ENCODE results near the gene RITA1.

GRCh38 chr12:113196990-113197389, 11.5 kb downstream of the RITA1 start:
- no peak; the same call in 1 of the 2 replicates for TF ChIP-seq POLR2A (IDR thresholded peaks at IDR 0.05; ENCODE audit: low read depth, low read length)
- TF ChIP-seq MAFK (IDR thresholded peaks at IDR 0.05; ENCODE audit: low read depth, low read length): no peak
- peak; percentile 77 for TF ChIP-seq CTCF (conservative IDR thresholded peaks at IDR 0.05; ENCODE audit: low read depth, low read length)
- TF ChIP-seq ELK1 (IDR thresholded peaks at IDR 0.05; ENCODE audit: borderline replicate concordance, low read depth, low read length): no peak
- TF ChIP-seq RAD21 (IDR thresholded peaks at IDR 0.05; ENCODE audit: low read length): peak; percentile 87
- TF ChIP-seq FOS (IDR thresholded peaks at IDR 0.05; ENCODE audit: low read depth, low read length): no peak
- no peak for TF ChIP-seq MXI1 (IDR thresholded peaks at IDR 0.05; ENCODE audit: borderline replicate concordance, low read depth, low read length)
- TF ChIP-seq SMC3 (IDR thresholded peaks at IDR 0.05; ENCODE audit: low read depth, low read length): peak; percentile 71
- no peak for TF ChIP-seq CHD1 (IDR thresholded peaks at IDR 0.05; ENCODE audit: low read depth, low read length)
- no peak for TF ChIP-seq USF2 (IDR thresholded peaks at IDR 0.05; ENCODE audit: low read depth, low read length)
- TF ChIP-seq MAZ (IDR thresholded peaks at IDR 0.05; ENCODE audit: borderline replicate concordance, low read depth, low read length): no peak
- TF ChIP-seq BHLHE40 (IDR thresholded peaks at IDR 0.05; ENCODE audit: low read depth, low read length): no peak
- TF ChIP-seq CEBPB (IDR thresholded peaks at IDR 0.05; ENCODE audit: low read depth, low read length): no peak
- TF ChIP-seq RCOR1 (IDR thresholded peaks at IDR 0.05; ENCODE audit: insufficient replicate concordance, low read length): no peak

Data from IMR-90 (cell line).